ENCODE results near the gene ZNF608. TPM values are rescaled to one million over a fixed set of nuclear protein-coding genes. Genes with fewer than 3 reads are reported as not detected.

The ZNF608 gene
- total and polyA plus RNA-seq, 2 donors (not counting 3 experiments of a cell fraction or from before 2014, with no cell fraction given) = 16.2 to 33.6 TPM

DNA sequence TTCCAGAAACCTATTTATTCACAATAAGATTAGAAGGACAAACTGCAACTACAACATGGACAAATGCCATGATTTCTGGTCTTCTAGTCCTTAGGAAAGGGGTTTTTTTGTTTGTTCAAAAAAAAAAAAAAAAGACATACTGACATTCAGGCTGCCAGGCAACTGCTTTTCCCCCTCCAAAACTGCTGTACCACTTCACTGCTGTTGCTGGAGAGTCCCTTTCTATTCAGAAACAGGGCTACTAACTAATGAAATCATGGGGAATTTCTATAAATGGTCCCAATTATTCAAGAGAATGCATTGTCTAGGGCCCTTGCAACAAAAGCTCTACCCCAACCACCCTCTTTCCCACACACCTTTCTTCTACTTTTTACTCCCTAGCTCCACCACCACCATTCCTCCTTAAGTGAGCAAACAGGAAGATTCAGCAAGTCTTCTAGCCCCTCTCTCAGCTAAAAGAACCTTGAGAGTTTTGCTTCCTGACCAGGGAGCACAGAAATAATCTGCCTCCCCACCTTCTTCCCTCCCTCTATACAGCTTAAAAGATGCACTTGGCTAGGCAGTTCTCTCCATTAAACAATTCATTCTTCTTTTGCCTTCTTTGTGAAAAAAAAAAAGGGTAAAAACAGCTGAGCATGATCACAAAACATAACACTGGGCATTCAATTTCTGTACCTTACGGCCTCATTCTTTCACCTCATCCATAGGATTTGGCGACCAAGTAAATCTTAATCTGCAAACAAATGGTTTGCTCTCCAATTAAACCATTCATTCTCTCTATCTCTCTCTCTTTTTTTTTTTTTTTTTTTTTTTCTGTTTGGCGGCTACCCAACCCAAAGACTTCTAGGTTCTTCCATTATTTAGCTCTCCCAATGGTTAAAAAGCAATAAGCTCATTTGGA is 13.8 kb downstream of the ZNF608 start:
- Histone ChIP-seq H3K4me1 (ENCODE audit: control insufficient read depth, extremely low read depth, insufficient read depth, low read length) (peaks cover 3% of the 10 kb centered on the region), H3K4me3 (replicated peaks in 1 of 3; ENCODE audit: insufficient read depth in 1 of 3, low read depth in 1 of 3, low read length in 3 of 3) (no peak overlapping the region), H3K79me2 (ENCODE audit: control insufficient read depth, insufficient read depth, low read length) (peaks cover 12% of the 10 kb centered on the region), H3K4me2 (ENCODE audit: insufficient read depth, low read length) (no peak overlapping the region), H3K27ac (ENCODE audit: insufficient read depth, low read depth, low read length) (no peak overlapping the region), H3K27me3 (ENCODE audit: control insufficient read depth in 2 of 2, insufficient read depth in 2 of 2, low read length in 2 of 2) (no peaks in the 10 kb centered on the region), H4K20me1 (replicated peaks; ENCODE audit: control insufficient read depth, extremely low read depth, insufficient read depth, low read length) (peaks cover 7% of the 10 kb centered on the region), H2AFZ (ENCODE audit: low read depth, low read length) (no peak overlapping the region), H3K36me3 (ENCODE audit: control insufficient read depth in 2 of 2, extremely low read depth in 1 of 2, insufficient read depth in 2 of 2, low read length in 2 of 2) (no peaks in the 10 kb centered on the region), H3K9me3 (replicated peaks; ENCODE audit: control insufficient read depth, insufficient read depth, low read length) (no peaks in the 10 kb centered on the region), H3K9me1 (replicated peaks; ENCODE audit: control insufficient read depth, extremely low read depth, insufficient read depth, low read length) (no peaks in the 10 kb centered on the region), H3K9ac (replicated peaks; ENCODE audit: extremely low read depth, insufficient read depth, low read length) (no peak overlapping the region)
- DNase-seq (ENCODE audit: low read depth, low spot score) (no peak), FAIRE-seq (no peak)
- TF ChIP-seq POLR2A (IDR thresholded peaks at IDR 0.05; ENCODE audit: low read depth, low read length) = no peak
- TF ChIP-seq JUN (IDR thresholded peaks at IDR 0.05; ENCODE audit: borderline replicate concordance, insufficient read depth, insufficient read length, low read depth) = no peak
- TF ChIP-seq GATA2 (IDR thresholded peaks at IDR 0.05; ENCODE audit: insufficient read depth, insufficient read length, low read depth, low read length) = no peak
- no peak for TF ChIP-seq POLR2AphosphoS5 (IDR thresholded peaks at IDR 0.05; ENCODE audit: insufficient read depth, low read depth, low read length)
- TF ChIP-seq MYC (IDR thresholded peaks at IDR 0.05; ENCODE audit: low read depth, low read length) = no peak
- TF ChIP-seq, protein P1, sequence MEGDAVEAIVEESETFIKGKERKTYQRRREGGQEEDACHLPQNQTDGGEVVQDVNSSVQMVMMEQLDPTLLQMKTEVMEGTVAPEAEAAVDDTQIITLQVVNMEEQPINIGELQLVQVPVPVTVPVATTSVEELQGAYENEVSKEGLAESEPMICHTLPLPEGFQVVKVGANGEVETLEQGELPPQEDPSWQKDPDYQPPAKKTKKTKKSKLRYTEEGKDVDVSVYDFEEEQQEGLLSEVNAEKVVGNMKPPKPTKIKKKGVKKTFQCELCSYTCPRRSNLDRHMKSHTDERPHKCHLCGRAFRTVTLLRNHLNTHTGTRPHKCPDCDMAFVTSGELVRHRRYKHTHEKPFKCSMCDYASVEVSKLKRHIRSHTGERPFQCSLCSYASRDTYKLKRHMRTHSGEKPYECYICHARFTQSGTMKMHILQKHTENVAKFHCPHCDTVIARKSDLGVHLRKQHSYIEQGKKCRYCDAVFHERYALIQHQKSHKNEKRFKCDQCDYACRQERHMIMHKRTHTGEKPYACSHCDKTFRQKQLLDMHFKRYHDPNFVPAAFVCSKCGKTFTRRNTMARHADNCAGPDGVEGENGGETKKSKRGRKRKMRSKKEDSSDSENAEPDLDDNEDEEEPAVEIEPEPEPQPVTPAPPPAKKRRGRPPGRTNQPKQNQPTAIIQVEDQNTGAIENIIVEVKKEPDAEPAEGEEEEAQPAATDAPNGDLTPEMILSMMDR (IDR thresholded peaks at IDR 0.05; ENCODE audit: extremely low read depth in 1 of 2, insufficient read depth in 1 of 2, low read depth in 1 of 2, low read length in 2 of 2) = no peak
- TF ChIP-seq EZH2 (IDR thresholded peaks at IDR 0.05; ENCODE audit: borderline replicate concordance, low read depth, low read length, severe bottlenecking) = no peak
- TF ChIP-seq FOS (IDR thresholded peaks at IDR 0.05; ENCODE audit: borderline replicate concordance, insufficient read depth, low read length) = no peak
- dilution Hi-C loops (cut with MboI; ENCODE audit: extremely low pct_ligation_motif_present, low sequenced_read_pairs) (no loop called here), intact Hi-C loops (cut with micrococcal nuclease) (no loop called here)
- ChIA-PET POLR2A (interaction anchor here (0.6 to 0.7 kb wide), 4 partner anchors 11 to 442 kb away, joined by 3 to 5 read pairs (median 4); no protein-coding TSS in a partner anchor), CTCF (interaction anchor here (0.6 to 0.7 kb wide), 3 partner anchors 158 to 873 kb away, joined by 3 read pairs; no protein-coding TSS in a partner anchor)
- no TSS peak for BruUV-seq (replicated peaks)
